ENCODE measurements around the gene KCNQ2.
"Not testable (repeated sequence)": the region's sequence is repeated elsewhere in the genome, so short reads cannot be mapped to it uniquely, and the experiment has no call there.

The KCNQ2 gene

DNA sequence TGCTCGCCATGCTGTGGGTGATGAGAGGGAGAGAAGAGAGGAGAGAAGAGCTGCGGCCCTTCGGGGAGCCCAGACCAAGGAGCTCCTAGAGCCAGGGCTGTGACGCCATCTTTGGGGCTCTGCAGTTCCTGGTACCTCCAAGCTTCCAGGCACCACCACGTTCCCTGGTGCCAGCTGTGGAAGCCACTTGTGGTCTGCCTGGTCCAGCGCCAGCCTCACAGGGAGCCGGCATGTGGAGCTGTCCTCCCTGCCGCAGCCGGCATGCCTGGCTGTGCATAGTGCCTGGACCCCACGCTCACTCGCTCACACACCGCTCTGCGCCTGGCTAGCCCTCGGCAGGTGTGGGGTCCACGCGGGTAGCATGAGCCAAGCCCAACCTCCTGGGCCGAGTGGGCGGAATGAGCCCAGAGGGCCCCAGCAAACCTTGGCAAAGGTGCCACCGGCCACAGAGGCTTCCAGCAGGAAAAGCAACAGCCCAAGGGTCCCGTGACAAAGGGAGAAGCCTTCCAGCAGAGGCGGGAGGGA lies 92.0 kb downstream of the KCNQ2 start:
- H3K36me3 ChIP-seq (ENCODE audit: insufficient read depth, low read length) = no peaks in the 10 kb centered on the region
- no peak overlapping the region for H3K4me3 ChIP-seq
- no peak for TF ChIP-seq EZH2 (IDR thresholded peaks at IDR 0.05)
- no peak for TF ChIP-seq POLR2AphosphoS5 (IDR thresholded peaks at IDR 0.05; ENCODE audit: borderline replicate concordance, low read depth, low read length)
- no peak for TF ChIP-seq FOXP2 (optimal IDR thresholded peaks at IDR 0.05; ENCODE audit: control extremely low read depth, extremely low read length, insufficient read depth)
- no peaks in the 10 kb centered on the region for H3K9me3 ChIP-seq (ENCODE audit: low read depth, low read length)
- H3K27ac ChIP-seq = no peak overlapping the region
- H3K9ac ChIP-seq (ENCODE audit: insufficient read length) = no peak overlapping the region
- no peak for DNase-seq (ENCODE audit: low read depth, low spot score)

- DNase-seq (ENCODE audit: low read depth, low spot score); H3K36me3 ChIP-seq (ENCODE audit: insufficient read depth, low read length); H3K4me3 ChIP-seq; H3K27ac ChIP-seq; H3K9ac ChIP-seq (ENCODE audit: insufficient read length); H3K9me3 ChIP-seq (ENCODE audit: low read depth, low read length): not testable (repeated sequence)
Observed at GRCh38 chr20:63379872-63380271, 92.6 kb downstream of the KCNQ2 start.

- H3K27ac ChIP-seq = no peak overlapping the region
- TF ChIP-seq POLR2AphosphoS5 (IDR thresholded peaks at IDR 0.05; ENCODE audit: borderline replicate concordance, low read depth, low read length) (no peak), EZH2 (IDR thresholded peaks at IDR 0.05) (no peak), FOXP2 (optimal IDR thresholded peaks at IDR 0.05; ENCODE audit: control extremely low read depth, extremely low read length, insufficient read depth) (no peak)
Observed at GRCh38 chr20:63379296-63379695, 93.2 kb downstream of the KCNQ2 start.

DNA sequence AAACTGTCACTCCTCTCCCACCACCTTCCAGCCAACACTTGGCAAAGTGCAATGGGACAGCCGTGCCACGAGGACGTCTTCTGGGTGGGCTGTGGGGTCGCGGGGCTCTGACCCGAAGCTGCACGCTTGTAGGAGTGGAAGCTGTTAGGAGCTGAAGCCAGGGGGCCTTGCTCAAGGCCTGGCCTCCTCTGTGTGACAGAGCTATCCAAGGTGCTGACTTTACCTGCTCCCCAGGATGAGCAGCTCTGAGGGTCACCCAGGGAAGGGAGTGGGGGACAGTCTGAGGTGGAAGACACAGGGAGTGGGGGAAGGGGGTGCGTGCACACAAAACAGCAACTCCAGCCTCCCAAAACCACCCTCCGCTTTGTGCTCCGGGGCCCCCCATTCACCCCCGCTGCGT lies 93.8 kb downstream of the KCNQ2 start:
- Histone ChIP-seq H3K27ac (no peak overlapping the region), H3K4me3 (no peak overlapping the region), H3K36me3 (ENCODE audit: insufficient read depth, low read length) (no peaks in the 10 kb centered on the region), H3K9ac (ENCODE audit: insufficient read length) (no peak overlapping the region), H3K9me3 (ENCODE audit: low read depth, low read length) (no peaks in the 10 kb centered on the region)
- DNase-seq (ENCODE audit: low read depth, low spot score) = no peak
- TF ChIP-seq POLR2AphosphoS5 (IDR thresholded peaks at IDR 0.05; ENCODE audit: borderline replicate concordance, low read depth, low read length) (no peak), EZH2 (IDR thresholded peaks at IDR 0.05) (no peak), FOXP2 (optimal IDR thresholded peaks at IDR 0.05; ENCODE audit: control extremely low read depth, extremely low read length, insufficient read depth) (no peak)

More at GRCh38 chr20:63379296-63379695, 93.2 kb downstream of the KCNQ2 start:
- DNase-seq (ENCODE audit: low read depth, low spot score) = no peak
- H3K9me3 ChIP-seq (ENCODE audit: low read depth, low read length) = no peaks in the 10 kb centered on the region
- no peak overlapping the region for H3K4me3 ChIP-seq
- no peak overlapping the region for H3K9ac ChIP-seq (ENCODE audit: insufficient read length)
- no peaks in the 10 kb centered on the region for H3K36me3 ChIP-seq (ENCODE audit: insufficient read depth, low read length)

DNA sequence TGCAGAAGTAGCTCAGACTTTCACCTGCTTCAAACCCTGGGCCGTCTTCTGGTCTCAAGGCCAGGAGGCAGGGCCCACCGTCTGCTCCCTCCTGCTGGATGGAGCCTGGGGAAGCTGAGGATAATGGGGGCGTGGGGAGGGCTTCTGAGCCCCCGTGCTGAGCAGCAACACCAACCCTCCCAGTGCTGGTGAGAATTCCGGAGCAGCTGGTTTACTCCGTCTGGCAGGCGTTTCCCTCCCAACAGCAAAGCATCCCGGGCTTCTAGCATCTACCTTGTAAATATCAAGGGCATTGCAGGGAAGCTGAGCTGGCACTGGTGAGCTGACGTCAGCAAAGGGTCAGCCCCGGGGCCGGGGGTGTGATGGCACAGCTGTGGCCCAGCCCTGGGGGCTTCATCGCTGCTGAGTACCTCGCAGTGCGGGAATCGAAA lies 94.5 kb downstream of the KCNQ2 start:
- no peak overlapping the region for H3K9ac ChIP-seq (ENCODE audit: insufficient read length)
- H3K27ac ChIP-seq = no peak overlapping the region
- no peaks in the 10 kb centered on the region for H3K36me3 ChIP-seq (ENCODE audit: insufficient read depth, low read length)
- no peak overlapping the region for H3K4me3 ChIP-seq
- DNase-seq (ENCODE audit: low read depth, low spot score) = no peak
- TF ChIP-seq POLR2AphosphoS5 (IDR thresholded peaks at IDR 0.05; ENCODE audit: borderline replicate concordance, low read depth, low read length) = no peak
- TF ChIP-seq EZH2 (IDR thresholded peaks at IDR 0.05) = no peak
- TF ChIP-seq FOXP2 (optimal IDR thresholded peaks at IDR 0.05; ENCODE audit: control extremely low read depth, extremely low read length, insufficient read depth) = no peak
- no peaks in the 10 kb centered on the region for H3K9me3 ChIP-seq (ENCODE audit: low read depth, low read length)

DNA sequence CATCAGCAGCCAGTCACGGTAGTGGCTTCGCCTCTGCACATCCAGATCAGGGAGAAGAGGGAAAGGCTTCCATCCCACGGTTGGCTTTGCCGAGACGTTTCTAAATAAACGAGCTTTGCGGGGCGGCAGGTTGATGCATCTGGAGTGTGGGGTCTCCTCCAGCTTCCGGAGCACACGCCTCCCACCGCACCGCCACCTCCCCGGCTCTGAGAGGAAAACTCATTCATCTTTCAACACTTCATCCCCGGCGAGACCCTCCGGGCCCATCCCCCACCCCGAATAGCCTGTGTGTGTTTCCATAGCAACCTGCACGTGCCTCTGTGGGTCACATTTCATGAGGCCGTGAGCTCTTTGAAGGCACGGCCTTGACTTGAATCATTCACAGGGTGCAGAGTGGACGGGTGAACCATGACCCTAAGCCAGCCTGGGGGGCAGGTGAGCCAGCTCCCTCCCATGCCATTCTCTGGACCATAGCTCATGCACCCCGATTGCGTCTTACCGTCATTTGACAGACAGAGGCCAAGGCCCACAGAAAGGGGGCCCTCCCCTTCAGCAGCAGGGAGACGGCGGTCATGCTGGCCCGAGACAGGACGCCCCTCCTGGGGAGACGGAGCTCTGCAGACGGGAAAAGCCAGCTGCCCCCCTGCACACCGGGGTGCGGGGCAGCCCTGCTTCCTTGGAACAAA lies 95.1 kb downstream of the KCNQ2 start:
- Histone ChIP-seq H3K9me3 (ENCODE audit: low read depth, low read length) (no peaks in the 10 kb centered on the region), H3K4me3 (no peak overlapping the region), H3K36me3 (ENCODE audit: insufficient read depth, low read length) (no peaks in the 10 kb centered on the region), H3K27ac (no peak overlapping the region), H3K9ac (ENCODE audit: insufficient read length) (no peak overlapping the region)
- no peak for TF ChIP-seq EZH2 (IDR thresholded peaks at IDR 0.05)
- no peak for TF ChIP-seq POLR2AphosphoS5 (IDR thresholded peaks at IDR 0.05; ENCODE audit: borderline replicate concordance, low read depth, low read length)
- TF ChIP-seq FOXP2 (optimal IDR thresholded peaks at IDR 0.05; ENCODE audit: control extremely low read depth, extremely low read length, insufficient read depth) = no peak
- no peak for DNase-seq (ENCODE audit: low read depth, low spot score)

GRCh38 chr20:63376283-63377250 lies 95.9 kb downstream of the KCNQ2 start:
- Histone ChIP-seq H3K4me3 (no peak overlapping the region), H3K9me3 (ENCODE audit: low read depth, low read length) (no peaks in the 10 kb centered on the region), H3K9ac (ENCODE audit: insufficient read length) (no peak overlapping the region), H3K36me3 (ENCODE audit: insufficient read depth, low read length) (no peaks in the 10 kb centered on the region), H3K27ac (no peak overlapping the region)
- DNase-seq (ENCODE audit: low read depth, low spot score) = no peak
- no peak for TF ChIP-seq POLR2AphosphoS5 (IDR thresholded peaks at IDR 0.05; ENCODE audit: borderline replicate concordance, low read depth, low read length)
- no peak for TF ChIP-seq FOXP2 (optimal IDR thresholded peaks at IDR 0.05; ENCODE audit: control extremely low read depth, extremely low read length, insufficient read depth)
- no peak for TF ChIP-seq EZH2 (IDR thresholded peaks at IDR 0.05)

GRCh38 chr20:63375438-63375837 lies 97.0 kb downstream of the KCNQ2 start:
- no peaks in the 10 kb centered on the region for H3K9me3 ChIP-seq (ENCODE audit: low read depth, low read length)
- DNase-seq (ENCODE audit: low read depth, low spot score) = no peak
- no peak overlapping the region for H3K9ac ChIP-seq (ENCODE audit: insufficient read length)
- TF ChIP-seq FOXP2 (optimal IDR thresholded peaks at IDR 0.05; ENCODE audit: control extremely low read depth, extremely low read length, insufficient read depth) = no peak
- no peak for TF ChIP-seq POLR2AphosphoS5 (IDR thresholded peaks at IDR 0.05; ENCODE audit: borderline replicate concordance, low read depth, low read length)
- no peak for TF ChIP-seq EZH2 (IDR thresholded peaks at IDR 0.05)
- no peaks in the 10 kb centered on the region for H3K36me3 ChIP-seq (ENCODE audit: insufficient read depth, low read length)
- no peak overlapping the region for H3K27ac ChIP-seq
- H3K4me3 ChIP-seq = no peak overlapping the region
